IMR-90 (cell line): Measurements from ENCODE around the gene SURF6. TPM values are rescaled to one million over a fixed set of nuclear protein-coding genes. Genes with fewer than 3 reads are reported as not detected.

Experiments used
- ATAC-seq: fragments of 200-7000 bp; cut with Tn5 transposase; 2 replicates; pipeline ENCODE4 v1.9.1; 2020; ENCODE audit warnings: low read depth, mild to moderate bottlenecking, moderate library complexity
- BruUV-seq: library from RNA; stranded (reverse); fragments of 400-500 nt; replicated peaks from 2 replicates; lab custom pipeline; 2021; lab: Mats Ljungman, UMichigan
- CTCF ChIA-PET: fragments of 300-600 bp; formaldehyde crosslinking; extraction: SDS; loops from one replicate; lab custom pipeline; 2021; ENCODE audit warnings: antibody characterized with exemption; lab: Yijun Ruan, JAX
- POLR2A ChIA-PET: fragments of 300-600 bp; sonication (Branson Sonifier 250); formaldehyde crosslinking; loops from one replicate; lab custom pipeline; 2022; ENCODE audit warnings: antibody characterized with exemption; ENCODE audit not compliant: unreplicated experiment; lab: Charles Lee
- DNase-seq: peaks from one replicate; pipeline ENCODE4 v3.0.0; 2013
- H2AFZ ChIP-seq: replicated peaks from 2 replicates; pipeline ENCODE3; 2013; ENCODE audit warnings: low read length, mild to moderate bottlenecking; ENCODE audit not compliant: poor library complexity
- H2AK5ac ChIP-seq: 2 replicates; pipeline ENCODE4 v1.6.1; 2013; ENCODE audit warnings: low read depth, low read length, inconsistent platforms
- H2AK9ac ChIP-seq: replicated peaks from 2 replicates; pipeline ENCODE3; 2013; ENCODE audit warnings: mild to moderate bottlenecking, low read depth, low read length, moderate library complexity; ENCODE audit not compliant: poor library complexity
- H2BK120ac ChIP-seq: 2 replicates; pipeline ENCODE4 v1.6.1; 2013; ENCODE audit warnings: low read depth, low read length, inconsistent platforms
- H2BK15ac ChIP-seq: 3 replicates; pipeline ENCODE4 v1.6.1; 2013; ENCODE audit warnings: low read depth, low read length, inconsistent platforms
- H2BK20ac ChIP-seq: 2 replicates; pipeline ENCODE4 v1.6.1; 2013; ENCODE audit warnings: low read depth, mild to moderate bottlenecking, inconsistent platforms, low read length, moderate library complexity
- H2BK5ac ChIP-seq: 2 replicates; pipeline ENCODE4 v1.6.1; 2013; ENCODE audit warnings: mild to moderate bottlenecking, low read depth, low read length, inconsistent platforms; ENCODE audit not compliant: poor library complexity, severe bottlenecking
- H3K14ac ChIP-seq: replicated peaks from 2 replicates; pipeline ENCODE4 v1.6.1; 2013; ENCODE audit warnings: low read depth, low read length, inconsistent platforms
- H3K18ac ChIP-seq: 2 replicates; pipeline ENCODE4 v1.6.1; 2013; ENCODE audit warnings: low read depth, low read length, control low read depth
- H3K23ac ChIP-seq: 2 replicates; pipeline ENCODE4 v1.6.1; 2013; ENCODE audit warnings: low read depth, low read length, inconsistent platforms
- H3K27ac ChIP-seq: 2 replicates; pipeline ENCODE4 v1.5.1; 2013; ENCODE audit warnings: mild to moderate bottlenecking, control low read depth, low read length; ENCODE audit not compliant: insufficient read depth
- H3K27me3 ChIP-seq: 2 replicates; pipeline ENCODE4 v1.6.1; 2013; ENCODE audit warnings: low read length; ENCODE audit not compliant: control insufficient read depth, insufficient read depth
- H3K36me3 ChIP-seq: 2 replicates; pipeline ENCODE4 v1.6.1; 2013; ENCODE audit warnings: low read length, mixed read lengths; ENCODE audit not compliant: control insufficient read depth, insufficient read depth
- H3K4ac ChIP-seq: 2 replicates; pipeline ENCODE4 v1.6.1; 2013; ENCODE audit warnings: low read depth, low read length, inconsistent platforms
- H3K4me1 ChIP-seq: 2 replicates; pipeline ENCODE4 v1.6.1; 2013; ENCODE audit warnings: low read length, mixed read lengths; ENCODE audit not compliant: control insufficient read depth, insufficient read depth
- H3K4me2 ChIP-seq: 2 replicates; pipeline ENCODE4 v1.6.1; 2013; ENCODE audit warnings: low read depth, mild to moderate bottlenecking, control low read depth, low read length, moderate library complexity
- H3K4me3 ChIP-seq: 2 replicates; pipeline ENCODE4 v1.5.1; 2013; ENCODE audit warnings: low read depth, mild to moderate bottlenecking, control low read depth, low read length, moderate library complexity; ENCODE audit not compliant: insufficient read depth
- H3K56ac ChIP-seq: 2 replicates; pipeline ENCODE4 v1.6.1; 2013; ENCODE audit warnings: low read length, inconsistent platforms; ENCODE audit not compliant: insufficient read depth; ENCODE audit errors: extremely low read depth
- H3K79me1 ChIP-seq, 2 experiments: 2 replicates each; pipeline ENCODE4 v1.6.1; 2013; ENCODE audit warnings: low read length in 2 of 2, inconsistent platforms in 1 of 2, low read depth in 1 of 2
- H3K9ac ChIP-seq: 2 replicates; pipeline ENCODE4 v1.6.1; 2013; ENCODE audit warnings: low read depth, low read length, control low read depth
- H3K9me1 ChIP-seq: 2 replicates; pipeline ENCODE4 v1.6.1; 2013; ENCODE audit warnings: low read length, inconsistent platforms; ENCODE audit not compliant: insufficient read depth
- H3K9me3 ChIP-seq: 2 replicates; pipeline ENCODE4 v1.6.1; 2013; ENCODE audit warnings: low read length; ENCODE audit not compliant: control insufficient read depth, insufficient read depth
- H4K20me1 ChIP-seq: 2 replicates; pipeline ENCODE4 v1.6.1; 2013; ENCODE audit warnings: low read length, inconsistent platforms; ENCODE audit not compliant: insufficient read depth
- H4K5ac ChIP-seq: 2 replicates; pipeline ENCODE4 v1.6.1; 2013; ENCODE audit warnings: mild to moderate bottlenecking, low read depth, low read length, control low read depth
- H4K8ac ChIP-seq, 2 experiments: 2 replicates each; pipeline ENCODE4 v1.6.1; 2013; ENCODE audit warnings: low read depth in 2 of 2, low read length in 2 of 2, control low read depth in 1 of 2, inconsistent platforms in 1 of 2
- H4K91ac ChIP-seq: 2 replicates; pipeline ENCODE4 v1.6.1; 2013; ENCODE audit warnings: low read depth, low read length, inconsistent platforms; ENCODE audit not compliant: insufficient read depth
- BHLHE40 ChIP-seq: fragments of 150-350 bp; IDR thresholded peaks from 2 replicates; pipeline ENCODE4 v1.6.1; 2016; ENCODE audit warnings: mild to moderate bottlenecking, low read depth, low read length
- CEBPB ChIP-seq: IDR thresholded peaks from 2 replicates; pipeline ENCODE4 v1.6.1; 2012; ENCODE audit warnings: low read depth, low read length, improper control_type of control experiment
- CHD1 ChIP-seq: IDR thresholded peaks from 2 replicates; pipeline ENCODE4 v1.6.1; 2012; ENCODE audit warnings: low read depth, low read length, improper control_type of control experiment
- CTCF ChIP-seq: conservative IDR thresholded peaks from 2 replicates; pipeline ENCODE4 v1.5.1; 2012; ENCODE audit warnings: mild to moderate bottlenecking, low read depth, low read length, improper control_type of control experiment
- FOS ChIP-seq: fragments of 150-350 bp; IDR thresholded peaks from 2 replicates; pipeline ENCODE4 v1.6.1; 2016; ENCODE audit warnings: low read depth, low read length
- MAFK ChIP-seq: IDR thresholded peaks from 2 replicates; pipeline ENCODE4 v1.6.1; 2012; ENCODE audit warnings: low read depth, low read length, improper control_type of control experiment
- MAZ ChIP-seq: IDR thresholded peaks from 2 replicates; pipeline ENCODE4 v1.6.1; 2012; ENCODE audit warnings: low read depth, mild to moderate bottlenecking, low read length, improper control_type of control experiment, moderate library complexity, borderline replicate concordance
- MXI1 ChIP-seq: IDR thresholded peaks from 2 replicates; pipeline ENCODE4 v1.6.1; 2012; ENCODE audit warnings: low read depth, mild to moderate bottlenecking, low read length, moderate library complexity, borderline replicate concordance
- NFE2L2 ChIP-seq: fragments of 150-350 bp; IDR thresholded peaks from 2 replicates; pipeline ENCODE4 v1.6.1; 2016; ENCODE audit warnings: low read depth, mild to moderate bottlenecking, low read length
- POLR2A ChIP-seq: IDR thresholded peaks from 2 replicates; pipeline ENCODE4 v1.6.1; 2012; ENCODE audit warnings: mild to moderate bottlenecking, low read depth, low read length
- RAD21 ChIP-seq: IDR thresholded peaks from 2 replicates; pipeline ENCODE4 v1.6.1; 2012; ENCODE audit warnings: low read length, improper control_type of control experiment
- RCOR1 ChIP-seq: IDR thresholded peaks from 2 replicates; pipeline ENCODE4 v1.6.1; 2012; ENCODE audit warnings: mild to moderate bottlenecking, low read length, improper control_type of control experiment; ENCODE audit not compliant: insufficient replicate concordance
- RFX5 ChIP-seq: IDR thresholded peaks from 2 replicates; pipeline ENCODE4 v1.8.0; 2012; ENCODE audit warnings: low read depth, mild to moderate bottlenecking, low read length, moderate library complexity
- SMC3 ChIP-seq: fragments of 150-350 bp; IDR thresholded peaks from 2 replicates; pipeline ENCODE4 v1.6.1; 2016; ENCODE audit warnings: low read depth, mild to moderate bottlenecking, antibody characterized with exemption, low read length, moderate library complexity
- WGBS, 2 experiments: methylation state at CpG; one replicate each; pipeline versions ENCODE4 v1.1.5 to v1.1.7; 2013; ENCODE audit warnings: missing lambda C conversion rate in 2 of 2; ENCODE audit not compliant: insufficient read length in 1 of 2; ENCODE audit errors: extremely low coverage in 2 of 2; 5-methylcytosine and 5-hydroxymethylcytosine counted together
- dilution Hi-C: fragments of 300-500 bp; cut with HindIII; formaldehyde crosslinking; loops from one replicate; pipeline ENCODE4 v1.14.3; 2018; ENCODE audit warnings: low sequenced_read_pairs; ENCODE audit not compliant: unreplicated experiment
- in situ Hi-C: fragments of 300-500 bp; cut with MboI; formaldehyde crosslinking; loops from 3 replicates; pipeline ENCODE4 v1.14.3; 2019; ENCODE audit warnings: low sequenced_read_pairs, inconsistent platforms, mixed read lengths
- intact Hi-C: fragments of 100-400 bp; cut with micrococcal nuclease; formaldehyde crosslinking; loops from 2 replicates; pipeline ENCODE4 v1.10.0; 2022
- polyA plus RNA-seq, 3 experiments: library from polyadenylated mRNA; depleted of rRNA; stranded (reverse); fragments of >200 nt; gene quantifications; 2 replicates each; pipeline ENCODE4 v1.2.3, GENCODE V29; 2012; ENCODE audit warnings: low replicate concordance in 1 of 3
- total RNA-seq: library from RNA; depleted of rRNA; stranded (reverse); fragments of >200 nt; gene quantifications from 2 replicates; pipeline ENCODE4 v1.2.3, GENCODE V29; 2012
- TF ChIP-seq, protein P1 (sequence below): fragments of 150-350 bp; IDR thresholded peaks from 2 replicates; pipeline ENCODE4 v1.6.1; 2016; ENCODE audit warnings: low read depth, mild to moderate bottlenecking, low read length, moderate library complexity, borderline replicate concordance
- TF ChIP-seq, protein P2 (sequence below): fragments of 150-350 bp; IDR thresholded peaks from 2 replicates; pipeline ENCODE4 v1.6.1; 2017; ENCODE audit warnings: mild to moderate bottlenecking, antibody characterized with exemption, low read length, low read depth

Gene SURF6
- total and polyA plus RNA-seq, 2 of the 4 experiments (the other 2 are of a cell fraction) = 6.1 to 12.8 TPM

GRCh38 chr9:133380734-133381133 is 44.7 kb upstream of the SURF6 start:
- Histone ChIP-seq H3K14ac (no peak overlapping the region), H3K4ac (no peak overlapping the region), H4K91ac (no peak overlapping the region), H3K4me1 (no peaks in the 10 kb centered on the region; the same call in 1 of the 2 replicates), H2BK15ac (no peak overlapping the region), H4K5ac (no peak overlapping the region), H4K8ac (no peak overlapping the region), H3K23ac (no peak overlapping the region), H2BK5ac (no peak overlapping the region), H3K9ac (no peak overlapping the region), H3K18ac (no peak overlapping the region), H2AFZ (no peak overlapping the region), H2AK9ac (no peak overlapping the region), H3K27me3 (no peaks in the 10 kb centered on the region), H3K79me1 (0 out of 4 replicates have a peak, but pooled peaks cover 0 to 5% of the 10 kb centered on the region in 2 experiments), H3K4me3 (no peak overlapping the region), H2AK5ac (no peak overlapping the region), H3K4me2 (no peak overlapping the region), H4K20me1 (no peaks in the 10 kb centered on the region), H3K9me3 (no peaks in the 10 kb centered on the region), H2BK20ac (no peak overlapping the region), H3K9me1 (no peaks in the 10 kb centered on the region), H3K36me3 (no peaks in the 10 kb centered on the region), H2BK120ac (no peak overlapping the region), H3K56ac (no peak overlapping the region), H3K27ac (no peak overlapping the region)
- intact Hi-C loops = no loop called here
- dilution Hi-C loops = no loop called here
- no TSS peak for BruUV-seq
- WGBS, 2 experiments = no CpG with 5 or more reads among the region's 4 CpGs
- ChIA-PET POLR2A (no interaction called here), CTCF (no interaction called here)
- ATAC-seq = no peak
- TF ChIP-seq, protein P1, sequence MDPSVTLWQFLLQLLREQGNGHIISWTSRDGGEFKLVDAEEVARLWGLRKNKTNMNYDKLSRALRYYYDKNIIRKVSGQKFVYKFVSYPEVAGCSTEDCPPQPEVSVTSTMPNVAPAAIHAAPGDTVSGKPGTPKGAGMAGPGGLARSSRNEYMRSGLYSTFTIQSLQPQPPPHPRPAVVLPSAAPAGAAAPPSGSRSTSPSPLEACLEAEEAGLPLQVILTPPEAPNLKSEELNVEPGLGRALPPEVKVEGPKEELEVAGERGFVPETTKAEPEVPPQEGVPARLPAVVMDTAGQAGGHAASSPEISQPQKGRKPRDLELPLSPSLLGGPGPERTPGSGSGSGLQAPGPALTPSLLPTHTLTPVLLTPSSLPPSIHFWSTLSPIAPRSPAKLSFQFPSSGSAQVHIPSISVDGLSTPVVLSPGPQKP = no peak
- TF ChIP-seq MAZ (no peak), NFE2L2 (no peak), CTCF (no peak), SMC3 (no peak), BHLHE40 (no peak), RCOR1 (no peak), RFX5 (no peak), POLR2A (no peak), MXI1 (no peak), FOS (no peak), MAFK (no peak), RAD21 (no peak), CHD1 (no peak), CEBPB (no peak)
- TF ChIP-seq, protein P2, sequence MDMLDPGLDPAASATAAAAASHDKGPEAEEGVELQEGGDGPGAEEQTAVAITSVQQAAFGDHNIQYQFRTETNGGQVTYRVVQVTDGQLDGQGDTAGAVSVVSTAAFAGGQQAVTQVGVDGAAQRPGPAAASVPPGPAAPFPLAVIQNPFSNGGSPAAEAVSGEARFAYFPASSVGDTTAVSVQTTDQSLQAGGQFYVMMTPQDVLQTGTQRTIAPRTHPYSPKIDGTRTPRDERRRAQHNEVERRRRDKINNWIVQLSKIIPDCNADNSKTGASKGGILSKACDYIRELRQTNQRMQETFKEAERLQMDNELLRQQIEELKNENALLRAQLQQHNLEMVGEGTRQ = no peak
- DNase-seq = no peak
- in situ Hi-C loops = no loop called here
